Activated naive CD8-positive, alpha-beta T cell treated with anti-CD3 and anti-CD28 coated beads, Interleukin-2, amount 10 ng/mL, durations not matched to agents 7 days and 5 days (primary cell): ENCODE results near the gene LY6G6C. TPM values are rescaled to one million over a fixed set of nuclear protein-coding genes. Genes with fewer than 3 reads are reported as not detected.

Source experiments
- ATAC-seq: fragments of 150-1000 bp; cut with Tn5 transposase; one replicate; pipeline ENCODE4 v1.10.0; 2021; ENCODE audit warnings: low read depth, moderate library complexity
- POLR2A ChIA-PET: fragments of 350-600 bp; sonication (Branson Sonifier 250); formaldehyde crosslinking; loops from one replicate; lab custom pipeline; 2021; ENCODE audit warnings: antibody characterized with exemption; lab: Charles Lee
- DNase-seq: peaks from one replicate; pipeline ENCODE4 v3.0.0; 2021
- H3K27ac Mint-ChIP-seq: one replicate; pipeline ENCODE4 v1.8.0; 2022; ENCODE audit warnings: mild to moderate bottlenecking, mixed read lengths
- H3K27me3 Mint-ChIP-seq: one replicate; pipeline ENCODE4 v1.8.0; 2022; ENCODE audit warnings: mild to moderate bottlenecking, moderate library complexity, mixed read lengths
- H3K36me3 Mint-ChIP-seq: one replicate; pipeline ENCODE4 v1.8.0; 2021; ENCODE audit warnings: mild to moderate bottlenecking, mixed read lengths
- H3K4me1 Mint-ChIP-seq: one replicate; pipeline ENCODE4 v1.8.0; 2021; ENCODE audit warnings: mixed read lengths
- H3K4me3 Mint-ChIP-seq: one replicate; pipeline ENCODE4 v1.8.0; 2022; ENCODE audit warnings: mild to moderate bottlenecking, moderate library complexity, mixed read lengths
- H3K9me3 Mint-ChIP-seq: one replicate; pipeline ENCODE4 v1.8.0; 2021; ENCODE audit warnings: mixed read lengths
- total RNA-seq, 2 experiments: library from RNA; stranded (reverse); gene quantifications; one replicate each; pipeline ENCODE4 v1.2.3, GENCODE V29; 2021

The LY6G6C gene
- total RNA-seq, 2 experiments from 2014 or later = not detected

DNA sequence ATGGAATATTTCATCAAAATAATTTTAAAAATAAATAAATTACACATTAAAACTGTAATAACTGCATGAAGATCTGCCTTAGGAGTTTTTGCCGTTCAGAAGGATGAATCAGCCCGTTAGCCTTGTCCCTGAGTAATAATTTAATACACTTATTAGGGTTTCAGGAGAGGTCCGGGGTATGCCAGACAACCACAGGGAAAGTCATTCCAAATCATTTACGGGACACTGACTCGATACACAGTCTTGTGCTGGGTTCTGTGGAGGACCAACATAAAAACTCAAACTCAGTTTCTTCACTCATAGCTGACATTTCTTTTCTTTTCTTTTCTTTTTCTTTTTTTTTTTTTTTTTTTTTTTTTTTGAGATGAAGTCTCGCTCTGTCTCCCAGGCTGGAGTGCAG lies 15.6 kb downstream of the LY6G6C start:
- H3K36me3 Mint-ChIP-seq = no peaks in the 10 kb centered on the region
- POLR2A ChIA-PET = interaction anchor here (0.6 to 5.4 kb wide), 4 partner anchors 9 to 233 kb away, joined by 3 to 34 read pairs (median 4); partner anchors contain the start of genes LY6G6D and MSH5

DNA sequence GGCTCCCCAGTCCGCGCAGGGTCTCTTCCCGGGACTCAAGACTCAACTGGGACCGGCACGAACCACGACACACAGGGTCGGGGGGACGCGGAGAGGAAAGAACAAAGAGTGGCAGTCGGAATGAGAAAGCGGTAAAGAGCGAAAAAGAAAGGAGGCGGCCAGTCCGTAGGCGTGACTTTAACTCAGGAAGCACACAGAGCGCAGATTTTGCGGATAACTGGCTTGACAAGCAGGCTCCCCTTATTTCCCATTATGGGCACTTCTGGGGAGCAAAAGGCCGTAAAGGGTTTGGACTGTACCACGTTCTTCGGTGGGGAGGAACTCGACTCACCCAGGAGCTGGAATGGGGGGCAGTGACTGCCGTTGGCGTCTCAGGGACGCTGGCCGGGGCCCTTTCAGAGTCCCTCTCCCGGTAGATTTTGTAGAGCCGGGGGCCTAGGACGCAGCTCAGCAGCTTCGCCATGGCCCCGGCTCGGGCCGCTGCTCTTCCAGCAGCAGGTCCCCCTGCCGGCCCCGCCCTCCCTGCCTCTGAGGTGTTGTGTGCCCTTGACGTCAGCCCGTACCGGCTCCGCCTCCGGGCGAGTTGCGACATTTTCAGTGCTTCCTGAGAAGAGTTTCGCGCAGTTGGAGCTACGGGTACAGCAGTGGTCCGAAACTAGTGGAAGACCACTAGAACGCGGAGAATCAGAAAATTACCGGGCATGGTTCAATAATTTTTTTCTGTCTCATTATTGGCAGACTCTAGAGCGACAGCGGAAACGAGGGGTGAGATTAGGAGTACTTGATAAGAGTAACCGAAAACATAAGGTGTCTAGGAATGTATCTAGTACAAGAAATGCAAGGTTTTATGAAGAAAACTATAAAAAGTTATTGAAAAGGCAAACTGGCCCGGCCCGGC lies 18.5 kb downstream of the LY6G6C start, which contains the start of gene ABHD16A:
ABHD16A (minus strand) TSS at position 506 of the 898 bp plus-strand sequence; CDS start at position 463, 43 bp downstream.
- POLR2A ChIA-PET = interaction anchor here (0.6 to 5.4 kb wide), 29 partner anchors 8 to 1623 kb away, joined by 3 to 34 read pairs (median 3); partner anchors contain the start of genes C6orf47, CLIC1, DDAH2 and EHMT2
- Mint-ChIP-seq H3K9me3 (no peaks in the 10 kb centered on the region), H3K27me3 (no peaks in the 10 kb centered on the region), H3K4me1 (peaks cover 20% of the 10 kb centered on the region), H3K36me3 (no peaks in the 10 kb centered on the region), H3K27ac (peak within 1 kb of the TSS; percentile 94), H3K4me3 (peak within 1 kb of the TSS; percentile 97)
- DNase-seq (peak; percentile 97), ATAC-seq (peak; percentile 94)

More for the DNA sequence above, 15.6 kb downstream of the LY6G6C start:
- H3K4me1 Mint-ChIP-seq = peaks cover 23% of the 10 kb centered on the region
- ATAC-seq (no peak), DNase-seq (no peak)
- no peak overlapping the region for H3K27ac Mint-ChIP-seq
- H3K9me3 Mint-ChIP-seq = no peaks in the 10 kb centered on the region
- no peak overlapping the region for H3K4me3 Mint-ChIP-seq
- peaks cover 3% of the 10 kb centered on the region for H3K27me3 Mint-ChIP-seq

DNA sequence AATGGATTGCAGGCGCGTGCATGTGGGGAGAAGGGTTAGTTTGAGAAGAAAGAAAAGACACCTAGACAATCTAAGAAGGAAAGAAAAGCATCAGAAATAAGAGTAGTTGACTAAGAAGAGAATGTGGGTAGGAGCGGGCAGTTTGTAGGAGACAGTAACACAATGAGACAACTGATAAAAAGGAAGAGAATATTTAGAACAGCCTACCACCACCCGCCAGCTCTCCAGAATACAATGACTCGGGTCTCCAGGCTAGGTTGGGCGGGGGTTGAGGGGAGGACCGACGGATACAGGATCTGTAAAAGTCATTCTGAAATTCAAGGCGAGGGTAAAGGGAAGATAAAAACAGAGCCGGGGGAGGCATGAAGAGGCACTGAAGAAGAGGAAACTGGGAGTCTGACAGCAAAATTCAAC lies 19.1 kb downstream of the LY6G6C start:
- ATAC-seq (no peak), DNase-seq (no peak)
- Mint-ChIP-seq H3K9me3 (no peaks in the 10 kb centered on the region), H3K27me3 (no peaks in the 10 kb centered on the region), H3K4me1 (peaks cover 24% of the 10 kb centered on the region), H3K4me3 (peak overlapping the region; percentile 97), H3K36me3 (peaks cover 4% of the 10 kb centered on the region), H3K27ac (peak overlapping the region; percentile 94)
- POLR2A ChIA-PET = interaction anchor here (0.6 to 5.4 kb wide), 11 partner anchors 10 to 1624 kb away, joined by 3 to 34 read pairs (median 3); partner anchors contain the start of genes CLIC1, LSM2, LY6G5C and MSH5

DNA sequence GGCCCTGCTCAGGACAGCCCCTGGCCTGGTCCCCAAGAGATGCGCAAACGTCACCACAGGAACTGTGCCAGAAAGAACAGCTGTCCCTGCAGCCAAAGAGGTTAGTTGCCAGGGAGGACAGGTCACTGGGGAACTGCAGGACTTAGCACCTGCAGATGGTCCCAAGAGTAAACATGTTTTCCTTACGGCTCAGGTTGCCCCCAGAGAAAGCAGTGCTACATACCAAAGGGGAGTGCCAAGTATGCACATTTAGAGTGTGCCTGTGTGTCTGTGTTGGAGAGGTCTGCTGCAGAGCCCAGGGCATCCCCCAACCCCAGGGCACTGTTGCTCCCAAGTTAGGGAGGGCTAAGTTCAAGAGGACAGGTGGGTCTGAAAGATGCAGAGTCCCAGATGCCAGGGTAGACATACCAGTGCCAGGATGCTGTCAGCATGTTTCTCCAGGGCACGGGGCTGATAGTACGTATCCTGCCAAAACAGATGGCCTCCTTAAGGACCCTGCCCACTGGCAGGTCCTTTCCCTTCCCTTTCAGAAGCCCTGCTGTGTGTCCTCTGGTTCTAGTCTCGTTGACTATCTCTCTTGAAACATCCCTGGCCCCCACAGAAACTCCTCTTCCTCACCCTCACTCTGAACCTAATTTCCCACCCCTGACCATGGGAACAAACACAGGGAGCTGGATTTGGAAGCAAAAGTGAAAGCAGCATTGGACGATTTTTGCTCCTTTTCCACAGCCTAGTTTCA lies 19.7 kb downstream of the LY6G6C start:
- ATAC-seq (no peak), DNase-seq (no peak)
- Mint-ChIP-seq H3K36me3 (peaks cover 8% of the 10 kb centered on the region), H3K27ac (peak overlapping the region; percentile 94), H3K9me3 (no peaks in the 10 kb centered on the region), H3K27me3 (no peaks in the 10 kb centered on the region), H3K4me1 (peaks cover 29% of the 10 kb centered on the region), H3K4me3 (peak overlapping the region; percentile 97)
- POLR2A ChIA-PET = interaction anchor here (0.8 to 5.4 kb wide), 5 partner anchors 16 to 37 kb away, joined by 3 to 34 read pairs (median 10); partner anchors contain the start of genes CLIC1, LY6G5C and MSH5

DNA sequence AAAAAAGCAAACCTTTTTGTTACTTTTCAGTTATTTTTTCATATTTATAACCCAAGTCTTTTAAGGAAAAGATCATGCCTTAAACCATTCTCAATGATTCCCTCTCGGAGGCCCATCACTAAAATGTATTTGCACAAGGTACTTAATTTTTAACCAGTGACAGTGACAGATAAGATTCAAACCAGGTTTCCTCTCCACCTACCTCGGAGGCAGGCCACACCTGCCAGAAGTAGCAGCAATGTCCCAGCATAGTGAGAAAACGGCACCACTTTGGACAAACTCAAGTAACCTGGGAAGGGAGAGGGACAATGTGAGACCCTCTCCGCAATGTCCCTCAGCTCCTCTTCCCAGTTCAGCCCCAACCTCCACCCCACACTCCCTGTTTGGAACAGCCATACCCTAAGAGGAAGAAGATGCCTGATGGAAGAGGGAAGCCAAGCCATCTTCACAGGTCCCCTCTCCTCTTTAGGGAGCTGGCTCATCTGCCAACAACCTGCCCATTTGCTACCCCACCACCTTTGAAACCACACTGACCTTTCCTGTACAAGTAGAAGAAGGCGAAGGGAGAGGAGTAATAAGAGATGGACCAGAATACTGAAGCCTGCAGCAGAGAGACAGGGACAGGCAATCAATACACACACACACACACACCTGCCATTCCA lies 20.7 kb downstream of the LY6G6C start:
- DNase-seq (no peak), ATAC-seq (no peak)
- no peaks in the 10 kb centered on the region for H3K27me3 Mint-ChIP-seq
- POLR2A ChIA-PET = no interaction called here
- H3K4me1 Mint-ChIP-seq = peaks cover 29% of the 10 kb centered on the region
- H3K9me3 Mint-ChIP-seq = no peaks in the 10 kb centered on the region
- H3K4me3 Mint-ChIP-seq = peak overlapping the region; percentile 97
- H3K27ac Mint-ChIP-seq = no peak overlapping the region
- peaks cover 8% of the 10 kb centered on the region for H3K36me3 Mint-ChIP-seq

DNA sequence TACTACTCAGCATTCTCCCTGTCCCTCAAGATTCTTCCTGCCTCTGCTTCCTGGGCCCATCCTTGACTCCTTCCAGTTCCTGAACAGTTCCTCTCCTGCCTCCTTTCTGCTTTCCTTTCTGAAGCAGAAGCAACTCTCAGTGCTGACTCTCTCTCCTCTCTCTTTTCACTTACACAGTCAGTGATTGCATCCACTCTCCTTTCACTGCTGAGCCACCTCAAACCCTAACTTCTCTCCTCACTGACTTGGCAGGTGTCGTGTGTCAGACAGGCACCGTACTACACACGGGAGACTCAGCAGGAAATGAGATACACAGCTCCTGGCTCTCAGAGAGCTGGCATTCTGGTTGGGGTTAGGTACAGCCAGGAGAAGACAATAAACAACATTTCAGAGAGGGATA lies 24.0 kb downstream of the LY6G6C start:
- Mint-ChIP-seq H3K27me3 (no peaks in the 10 kb centered on the region), H3K4me3 (no peak overlapping the region), H3K4me1 (peaks cover 23% of the 10 kb centered on the region), H3K36me3 (peaks cover 9% of the 10 kb centered on the region), H3K27ac (peak overlapping the region; percentile 65), H3K9me3 (no peaks in the 10 kb centered on the region)
- POLR2A ChIA-PET = no interaction called here
- ATAC-seq (no peak), DNase-seq (no peak)

DNA sequence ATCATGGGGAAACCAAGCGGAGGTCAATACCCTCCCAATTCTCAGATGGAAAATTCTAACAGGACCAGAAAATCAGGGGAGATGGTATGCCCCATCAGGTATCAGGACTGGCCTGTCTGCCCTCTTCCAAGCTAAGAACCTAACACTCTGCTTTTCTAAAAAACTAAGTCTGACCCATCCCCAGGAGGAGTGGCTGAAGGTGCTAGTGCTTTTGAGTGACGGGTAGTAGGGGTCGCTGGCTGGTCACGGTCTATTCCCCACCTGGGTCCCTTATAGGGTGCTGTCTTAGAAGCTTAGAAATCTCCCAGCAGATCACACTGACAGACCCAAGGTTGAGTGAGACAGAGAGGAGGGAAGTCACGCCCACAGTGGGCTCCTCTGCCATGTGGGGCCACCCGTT lies 28.0 kb downstream of the LY6G6C start:
- DNase-seq = no peak
- H3K36me3 Mint-ChIP-seq = peaks cover 9% of the 10 kb centered on the region
- peaks cover 8% of the 10 kb centered on the region for H3K4me1 Mint-ChIP-seq
- no peak for ATAC-seq
- no peaks in the 10 kb centered on the region for H3K27me3 Mint-ChIP-seq
- H3K27ac Mint-ChIP-seq = no peak overlapping the region
- no peak overlapping the region for H3K4me3 Mint-ChIP-seq
- POLR2A ChIA-PET = interaction anchor here (0.8 to 1.7 kb wide), 4 partner anchors 9 to 29 kb away, joined by 3 to 7 read pairs (median 6); partner anchors contain the start of genes GPANK1 and LY6G5C
- H3K9me3 Mint-ChIP-seq = no peaks in the 10 kb centered on the region

DNA sequence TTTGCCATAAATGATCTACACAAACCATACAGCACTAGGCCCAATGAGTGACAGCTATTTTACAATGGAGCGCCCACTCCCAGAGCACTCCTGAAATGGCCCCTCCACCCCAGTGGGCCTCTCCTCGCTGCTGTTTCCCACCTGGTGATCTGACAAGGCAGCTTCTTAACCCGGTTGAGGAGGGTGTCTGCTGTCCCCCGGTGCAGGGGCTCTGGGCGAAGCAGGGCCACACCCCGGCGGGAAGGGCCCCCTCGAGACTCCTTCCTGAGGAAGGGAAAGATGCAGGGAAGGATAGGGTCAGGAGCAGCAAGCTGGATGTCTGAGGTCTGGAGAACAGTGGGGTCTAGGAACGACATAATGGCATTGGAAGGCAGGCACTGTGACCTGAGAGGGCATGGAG lies 28.7 kb downstream of the LY6G6C start:
- peak overlapping the region; percentile 34 for H3K27ac Mint-ChIP-seq
- DNase-seq = no peak
- no peaks in the 10 kb centered on the region for H3K9me3 Mint-ChIP-seq
- ATAC-seq = no peak
- peaks cover 8% of the 10 kb centered on the region for H3K4me1 Mint-ChIP-seq
- H3K36me3 Mint-ChIP-seq = peaks cover 10% of the 10 kb centered on the region
- H3K27me3 Mint-ChIP-seq = no peaks in the 10 kb centered on the region
- POLR2A ChIA-PET = interaction anchor here (1.4 kb wide), 1 partner anchor 10 kb away, joined by 4 read pairs; the partner anchor contains the start of gene ABHD16A
- H3K4me3 Mint-ChIP-seq = no peak overlapping the region

DNA sequence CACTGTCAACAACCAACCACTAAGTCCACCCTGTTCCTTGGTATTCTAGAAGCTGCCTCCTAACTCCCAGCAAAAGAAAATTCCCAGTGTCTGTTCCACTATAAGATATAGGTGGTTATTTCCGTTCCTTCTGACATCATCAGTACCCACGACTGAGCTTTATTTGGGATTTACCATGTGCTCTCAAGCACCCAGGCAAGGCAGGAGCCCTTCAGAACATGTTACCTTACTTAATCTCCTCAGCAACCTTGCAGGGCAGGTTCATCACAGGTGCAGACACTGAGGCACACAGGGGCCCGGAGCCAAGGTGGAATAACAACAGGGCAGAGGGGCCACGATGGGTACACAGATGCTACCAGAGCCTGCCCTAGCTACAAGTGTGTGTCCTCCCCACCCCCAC lies 29.2 kb downstream of the LY6G6C start:
- Mint-ChIP-seq H3K4me1 (peaks cover 3% of the 10 kb centered on the region), H3K27me3 (no peaks in the 10 kb centered on the region), H3K36me3 (peaks cover 9% of the 10 kb centered on the region), H3K9me3 (no peaks in the 10 kb centered on the region), H3K4me3 (no peak overlapping the region), H3K27ac (no peak overlapping the region)
- DNase-seq (no peak), ATAC-seq (no peak)
- POLR2A ChIA-PET = interaction anchor here (1.4 kb wide), 1 partner anchor 11 kb away, joined by 4 read pairs; the partner anchor contains the start of gene ABHD16A

DNA sequence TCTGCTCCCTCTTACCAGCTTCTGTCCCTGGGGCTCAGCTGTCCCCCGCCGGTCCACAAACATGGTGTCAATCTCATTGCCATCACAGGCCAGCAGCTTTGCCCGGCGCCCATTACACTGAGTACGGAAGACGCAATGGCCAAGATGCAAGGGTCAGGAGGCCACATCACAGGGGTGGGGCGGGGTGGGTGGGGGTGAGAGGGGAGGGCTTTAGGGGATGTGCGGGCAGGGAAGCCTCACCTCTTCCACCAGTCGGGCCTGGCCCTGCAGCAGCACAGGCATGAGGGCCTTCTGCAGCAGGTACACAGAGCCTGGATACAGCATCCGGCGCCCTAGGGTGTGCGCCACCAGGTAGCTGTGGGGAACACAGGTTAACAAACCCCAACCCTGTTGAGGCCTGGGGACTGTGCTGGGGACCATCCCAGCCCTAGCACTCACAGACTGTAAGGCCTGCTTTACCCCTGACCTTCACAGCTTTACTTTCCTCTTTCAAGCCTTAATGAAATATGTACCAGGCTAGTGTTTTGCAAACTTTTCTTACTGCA lies 29.9 kb downstream of the LY6G6C start:
- H3K36me3 Mint-ChIP-seq = peaks cover 5% of the 10 kb centered on the region
- DNase-seq (no peak), ATAC-seq (no peak)
- H3K27me3 Mint-ChIP-seq = no peaks in the 10 kb centered on the region
- POLR2A ChIA-PET = interaction anchor here (1.4 kb wide), 1 partner anchor 12 kb away, joined by 4 read pairs; the partner anchor contains the start of gene ABHD16A
- H3K4me1 Mint-ChIP-seq = no peaks in the 10 kb centered on the region
- no peak overlapping the region for H3K27ac Mint-ChIP-seq
- no peak overlapping the region for H3K4me3 Mint-ChIP-seq
- H3K9me3 Mint-ChIP-seq = no peaks in the 10 kb centered on the region

DNA sequence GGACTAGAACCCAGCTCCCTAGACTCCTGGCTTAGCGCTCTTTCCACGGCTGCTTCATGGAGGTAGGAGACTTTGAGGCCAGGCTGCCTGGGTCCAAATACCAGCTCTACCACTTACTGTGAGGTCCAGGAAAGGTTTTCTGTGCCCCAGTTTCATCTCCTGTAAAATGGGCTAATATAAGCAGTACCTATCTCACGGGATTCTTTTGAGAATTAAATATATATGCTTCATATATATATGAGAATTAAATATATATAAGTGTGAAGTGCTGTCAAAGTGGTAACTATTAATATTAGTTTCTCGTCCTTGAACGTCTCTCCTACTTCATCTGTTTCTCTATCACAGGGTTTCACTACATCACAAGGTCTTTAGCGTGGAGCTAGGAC lies 30.5 kb downstream of the LY6G6C start:
- POLR2A ChIA-PET = no interaction called here
- Mint-ChIP-seq H3K27ac (no peak overlapping the region), H3K9me3 (no peaks in the 10 kb centered on the region), H3K4me3 (no peak overlapping the region), H3K4me1 (no peaks in the 10 kb centered on the region), H3K36me3 (peaks cover 5% of the 10 kb centered on the region), H3K27me3 (no peaks in the 10 kb centered on the region)
- DNase-seq = no peak
- ATAC-seq = no peak
